Measurements from ENCODE around the gene CAMTA1. TPM values are rescaled to one million over a fixed set of nuclear protein-coding genes. Genes with fewer than 3 reads are reported as not detected.

The CAMTA1 gene
- total and polyA plus RNA-seq, 9 of the 15 experiments (the other 6 are each of a cell fraction or from before 2014, with no cell fraction given), result 43.9 to 161 (median 65.9) TPM

GRCh38 chr1:7529917-7530316 lies 744.7 kb downstream of the CAMTA1 start (continued):
- TF ChIP-seq CUX1 (CRISPR knock-in tag; IDR thresholded peaks at IDR 0.05) (no peak), BRD9 (IDR thresholded peaks at IDR 0.05; ENCODE audit: low read depth, partially characterized antibody) (no peak), ZNF143 (CRISPR knock-in tag; IDR thresholded peaks at IDR 0.05) (no peak), ELF1 (tag; IDR thresholded peaks at IDR 0.05) (no peak), RBM25 (IDR thresholded peaks at IDR 0.05; ENCODE audit: low read depth, low read length, severe bottlenecking) (no peak)
- TF ChIP-seq, protein P1, sequence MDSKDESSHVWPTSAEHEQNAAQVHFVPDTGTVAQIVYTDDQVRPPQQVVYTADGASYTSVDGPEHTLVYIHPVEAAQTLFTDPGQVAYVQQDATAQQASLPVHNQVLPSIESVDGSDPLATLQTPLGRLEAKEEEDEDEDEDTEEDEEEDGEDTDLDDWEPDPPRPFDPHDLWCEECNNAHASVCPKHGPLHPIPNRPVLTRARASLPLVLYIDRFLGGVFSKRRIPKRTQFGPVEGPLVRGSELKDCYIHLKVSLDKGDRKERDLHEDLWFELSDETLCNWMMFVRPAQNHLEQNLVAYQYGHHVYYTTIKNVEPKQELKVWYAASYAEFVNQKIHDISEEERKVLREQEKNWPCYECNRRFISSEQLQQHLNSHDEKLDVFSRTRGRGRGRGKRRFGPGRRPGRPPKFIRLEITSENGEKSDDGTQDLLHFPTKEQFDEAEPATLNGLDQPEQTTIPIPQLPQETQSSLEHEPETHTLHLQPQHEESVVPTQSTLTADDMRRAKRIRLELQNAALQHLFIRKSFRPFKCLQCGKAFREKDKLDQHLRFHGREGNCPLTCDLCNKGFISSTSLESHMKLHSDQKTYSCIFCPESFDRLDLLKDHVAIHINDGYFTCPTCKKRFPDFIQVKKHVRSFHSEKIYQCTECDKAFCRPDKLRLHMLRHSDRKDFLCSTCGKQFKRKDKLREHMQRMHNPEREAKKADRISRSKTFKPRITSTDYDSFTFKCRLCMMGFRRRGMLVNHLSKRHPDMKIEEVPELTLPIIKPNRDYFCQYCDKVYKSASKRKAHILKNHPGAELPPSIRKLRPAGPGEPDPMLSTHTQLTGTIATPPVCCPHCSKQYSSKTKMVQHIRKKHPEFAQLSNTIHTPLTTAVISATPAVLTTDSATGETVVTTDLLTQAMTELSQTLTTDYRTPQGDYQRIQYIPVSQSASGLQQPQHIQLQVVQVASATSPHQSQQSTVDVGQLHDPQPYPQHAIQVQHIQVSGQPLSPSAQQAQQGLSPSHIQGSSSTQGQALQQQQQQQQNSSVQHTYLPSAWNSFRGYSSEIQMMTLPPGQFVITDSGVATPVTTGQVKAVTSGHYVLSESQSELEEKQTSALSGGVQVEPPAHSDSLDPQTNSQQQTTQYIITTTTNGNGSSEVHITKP (IDR thresholded peaks at IDR 0.05; ENCODE audit: partially characterized antibody), result no peak
